Testis (tissue), 3 donors: ENCODE results near the gene TBC1D1. TPM values are rescaled to one million over a fixed set of nuclear protein-coding genes. Genes with fewer than 3 reads are reported as not detected.

Experiments
- DNase-seq: peaks from one replicate; pipeline ENCODE4 v3.0.0-alpha.2; 2019
- H3K27ac ChIP-seq, 2 donors: fragments of 200-600 bp; sonication (generic); one replicate each; pipeline ENCODE4 v1.5.1; 2019
- H3K27me3 ChIP-seq: fragments of 200-600 bp; sonication (generic); one replicate; pipeline ENCODE4 v1.5.1; 2019
- H3K36me3 ChIP-seq: fragments of 200-600 bp; sonication (generic); one replicate; pipeline ENCODE4 v1.5.1; 2017; ENCODE audit warnings: low read depth; ENCODE audit errors: missing control alignments
- H3K4me1 ChIP-seq: fragments of 200-600 bp; sonication (generic); one replicate; pipeline ENCODE4 v1.5.1; 2019
- H3K4me3 ChIP-seq, 2 donors: fragments of 200-600 bp; sonication (generic); one replicate each; pipeline ENCODE4 v1.5.1; 2017 to 2019
- H3K9me3 ChIP-seq: fragments of 200-600 bp; sonication (generic); one replicate; pipeline ENCODE4 v1.5.1; 2017
- POLR2A ChIP-seq: fragments of 450-650 bp; IDR thresholded peaks from one replicate; pipeline ENCODE4 v1.6.1; 2017; ENCODE audit warnings: antibody characterized with exemption, mild to moderate bottlenecking, moderate library complexity
- WGBS, 2 donors: methylation state at CpG; one replicate each; pipeline ENCODE4 v1.1.5; 2018; 5-methylcytosine and 5-hydroxymethylcytosine counted together
- intact Hi-C: fragments of 100-400 bp; cut with DNase I; formaldehyde crosslinking; loops from one replicate; pipeline ENCODE4 v1.15.1; 2023; ENCODE audit warnings: low total_unique reads
- polyA plus RNA-seq: library from polyadenylated mRNA; stranded (reverse); fragments of 350-450 nt; fragmentation: Illumina TruSeq; extraction: RNeasy Lipid Tissue Mini Kit (QIAGEN cat#74804); gene quantifications from one replicate; pipeline ENCODE4 v1.2.3, GENCODE V29; 2014; ENCODE audit warnings: low read depth, low replicate concordance; ENCODE audit not compliant: insufficient read depth
- total RNA-seq, 2 donors: library from RNA; depleted of rRNA; stranded (reverse); fragments of >200 nt; gene quantifications; one replicate each; pipeline ENCODE4 v1.2.3, GENCODE V29; 2016
- TF ChIP-seq, protein P1 (sequence below), 3 experiments: fragments of 450-650 bp in 2 of 3; fragments of 200-600 bp in 1 of 3; sonication (generic) in 1 of 3; IDR thresholded peaks; one replicate each; pipeline ENCODE4 v1.5.1; 2016 to 2019; ENCODE audit warnings: antibody characterized with exemption in 3 of 3, mild to moderate bottlenecking in 2 of 3, moderate library complexity in 1 of 3

TBC1D1 gene
- total and polyA plus RNA-seq, 3 donors from 2014 or later = 130 to 208 (median 167) TPM

GRCh38 chr4:38162240-38162784, 271.4 kb downstream of the TBC1D1 start:
- H3K27me3 ChIP-seq = no peaks in the 10 kb centered on the region
- H3K9me3 ChIP-seq = no peaks in the 10 kb centered on the region
- no peaks in the 10 kb centered on the region for H3K4me1 ChIP-seq
- intact Hi-C loops = no loop called here
- H3K4me3 ChIP-seq = no peak overlapping the region
- no peak overlapping the region for H3K27ac ChIP-seq
- no peak for DNase-seq
- H3K36me3 ChIP-seq = no peaks in the 10 kb centered on the region
- TF ChIP-seq, protein P1, sequence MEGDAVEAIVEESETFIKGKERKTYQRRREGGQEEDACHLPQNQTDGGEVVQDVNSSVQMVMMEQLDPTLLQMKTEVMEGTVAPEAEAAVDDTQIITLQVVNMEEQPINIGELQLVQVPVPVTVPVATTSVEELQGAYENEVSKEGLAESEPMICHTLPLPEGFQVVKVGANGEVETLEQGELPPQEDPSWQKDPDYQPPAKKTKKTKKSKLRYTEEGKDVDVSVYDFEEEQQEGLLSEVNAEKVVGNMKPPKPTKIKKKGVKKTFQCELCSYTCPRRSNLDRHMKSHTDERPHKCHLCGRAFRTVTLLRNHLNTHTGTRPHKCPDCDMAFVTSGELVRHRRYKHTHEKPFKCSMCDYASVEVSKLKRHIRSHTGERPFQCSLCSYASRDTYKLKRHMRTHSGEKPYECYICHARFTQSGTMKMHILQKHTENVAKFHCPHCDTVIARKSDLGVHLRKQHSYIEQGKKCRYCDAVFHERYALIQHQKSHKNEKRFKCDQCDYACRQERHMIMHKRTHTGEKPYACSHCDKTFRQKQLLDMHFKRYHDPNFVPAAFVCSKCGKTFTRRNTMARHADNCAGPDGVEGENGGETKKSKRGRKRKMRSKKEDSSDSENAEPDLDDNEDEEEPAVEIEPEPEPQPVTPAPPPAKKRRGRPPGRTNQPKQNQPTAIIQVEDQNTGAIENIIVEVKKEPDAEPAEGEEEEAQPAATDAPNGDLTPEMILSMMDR (IDR thresholded peaks at IDR 0.05) = no peak
- no peak for TF ChIP-seq POLR2A
- 76 to 86% methylated on average over 4 of the region's 4 CpGs for WGBS, 2 donors

- Histone ChIP-seq H3K27me3 (no peaks in the 10 kb centered on the region), H3K27ac (no peak overlapping the region), H3K4me1 (no peaks in the 10 kb centered on the region), H3K36me3 (no peaks in the 10 kb centered on the region), H3K9me3 (no peaks in the 10 kb centered on the region), H3K4me3 (no peak overlapping the region)
- TF ChIP-seq POLR2A = no peak
- TF ChIP-seq, protein P1 (IDR thresholded peaks at IDR 0.05) = no peak
- 95 to 96% methylated on average over 5 of the region's 5 CpGs for WGBS, 2 donors
- intact Hi-C loops = no loop called here
- no peak for DNase-seq
Observed at GRCh38 chr4:38163216-38164006, 272.5 kb downstream of the TBC1D1 start.

GRCh38 chr4:38164346-38164745, 273.5 kb downstream of the TBC1D1 start:
- H3K4me1 ChIP-seq = no peaks in the 10 kb centered on the region
- H3K4me3 ChIP-seq = no peak overlapping the region
- H3K36me3 ChIP-seq = no peaks in the 10 kb centered on the region
- WGBS, 2 donors = 91 to 98% methylated on average over 3 of the region's 3 CpGs
- intact Hi-C loops = no loop called here
- no peak overlapping the region for H3K27ac ChIP-seq
- H3K9me3 ChIP-seq = no peaks in the 10 kb centered on the region
- no peaks in the 10 kb centered on the region for H3K27me3 ChIP-seq
- no peak for DNase-seq
- TF ChIP-seq, protein P1 (IDR thresholded peaks at IDR 0.05) = no peak
- TF ChIP-seq POLR2A = no peak

DNA sequence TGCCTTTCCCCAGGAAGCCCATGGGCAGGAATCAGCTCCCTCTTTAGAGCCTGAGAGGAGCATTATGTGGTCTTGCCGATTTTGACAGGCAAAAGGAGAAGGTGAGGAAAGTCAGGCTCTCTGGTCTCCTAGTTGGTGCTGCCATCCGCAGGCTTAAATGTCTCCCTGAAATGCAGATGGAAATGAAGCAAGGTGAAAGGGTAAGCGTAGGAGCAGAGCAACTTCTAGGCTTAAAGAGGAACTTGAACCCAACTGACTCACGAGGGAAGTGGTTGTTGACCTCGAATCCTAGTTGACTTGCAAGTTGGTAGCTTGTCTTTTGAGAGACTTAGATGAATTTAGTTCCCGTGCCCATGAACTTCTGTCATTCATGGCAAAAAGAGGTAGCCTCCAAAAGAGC, 275.2 kb downstream of the TBC1D1 start:
- no peaks in the 10 kb centered on the region for H3K27me3 ChIP-seq
- H3K9me3 ChIP-seq = no peaks in the 10 kb centered on the region
- TF ChIP-seq, protein P1 (IDR thresholded peaks at IDR 0.05) = no peak
- TF ChIP-seq POLR2A = no peak
- intact Hi-C loops = no loop called here
- DNase-seq = no peak
- no peaks in the 10 kb centered on the region for H3K4me1 ChIP-seq
- H3K4me3 ChIP-seq = no peak overlapping the region
- WGBS, 2 donors = 73 to 81% methylated on average over 6 of the region's 6 CpGs
- no peaks in the 10 kb centered on the region for H3K36me3 ChIP-seq
- H3K27ac ChIP-seq = no peak overlapping the region
